GM19324 (cell line): ENCODE measurements around the gene ISOC2.
"Not testable (repeated sequence)": the region's sequence is repeated elsewhere in the genome, so short reads cannot be mapped to it uniquely, and the experiment has no call there.

Source experiments
- ATAC-seq: cut with Tn5 transposase; IDR thresholded peaks from one replicate; pipeline ENCODE4 v1.9.1; 2021; ENCODE audit warnings: mild to moderate bottlenecking, moderate library complexity; ENCODE audit not compliant: unreplicated experiment, low FRiP score

The ISOC2 gene

DNA sequence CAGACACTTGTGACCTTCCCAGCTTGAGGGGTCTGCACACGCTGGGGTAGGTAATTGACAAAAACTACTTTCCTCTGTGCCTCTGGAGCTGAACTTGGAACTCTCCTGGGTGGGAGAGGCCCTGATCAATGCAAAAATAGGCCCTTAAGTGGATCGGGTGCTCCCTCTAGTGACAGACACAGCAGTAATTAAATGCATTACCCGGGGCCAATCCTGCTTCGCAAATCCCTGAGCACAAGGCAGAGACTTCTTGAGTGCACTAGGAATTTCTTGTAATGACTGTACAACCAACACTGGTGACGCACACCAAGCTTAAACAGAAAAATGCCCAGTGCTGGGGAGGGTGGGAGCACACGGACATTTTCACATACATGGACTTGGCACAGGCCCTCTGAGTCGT, 43.3 kb downstream of the ISOC2 start:
- ATAC-seq = no peak

DNA sequence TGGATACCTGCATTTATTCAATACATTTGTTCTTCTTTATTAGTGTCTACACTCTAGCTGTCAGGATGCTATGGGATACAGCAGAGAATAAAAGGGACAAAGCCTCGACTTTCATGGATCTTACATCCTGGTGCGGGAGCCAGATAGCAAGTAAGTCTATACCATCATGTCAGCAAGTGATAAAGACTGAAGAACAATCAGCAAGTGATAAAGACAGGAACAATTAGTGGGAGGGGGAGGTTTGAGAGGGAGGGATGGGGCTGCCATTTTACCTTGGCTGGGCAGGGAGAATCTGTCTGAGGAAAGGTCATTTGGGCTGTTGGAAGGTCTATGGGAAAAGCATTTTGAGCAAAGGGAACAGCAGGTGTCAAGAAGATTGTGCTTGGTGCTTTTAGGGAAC, 51.3 kb downstream of the ISOC2 start:
- no peak for ATAC-seq

DNA sequence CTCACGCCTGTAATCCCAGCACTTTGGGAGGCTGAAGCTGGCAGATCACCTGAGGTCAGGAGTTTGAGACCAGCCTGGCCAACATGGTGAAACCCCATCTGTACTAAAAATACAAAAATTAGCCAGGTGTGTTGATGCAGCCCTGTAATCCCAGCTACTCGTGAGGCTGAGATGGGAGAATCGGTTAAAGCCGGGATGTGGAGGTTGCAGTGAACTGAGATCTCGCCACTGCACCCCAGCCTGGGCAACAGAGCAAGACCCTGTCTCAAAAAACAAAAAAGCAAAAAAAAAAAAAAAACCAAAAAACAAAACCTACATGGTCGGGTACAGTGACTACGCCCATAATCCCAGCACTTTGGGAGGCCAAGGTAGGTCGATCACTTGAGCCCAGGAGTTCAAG, 52.3 kb downstream of the ISOC2 start:
- not testable (repeated sequence) for ATAC-seq

DNA sequence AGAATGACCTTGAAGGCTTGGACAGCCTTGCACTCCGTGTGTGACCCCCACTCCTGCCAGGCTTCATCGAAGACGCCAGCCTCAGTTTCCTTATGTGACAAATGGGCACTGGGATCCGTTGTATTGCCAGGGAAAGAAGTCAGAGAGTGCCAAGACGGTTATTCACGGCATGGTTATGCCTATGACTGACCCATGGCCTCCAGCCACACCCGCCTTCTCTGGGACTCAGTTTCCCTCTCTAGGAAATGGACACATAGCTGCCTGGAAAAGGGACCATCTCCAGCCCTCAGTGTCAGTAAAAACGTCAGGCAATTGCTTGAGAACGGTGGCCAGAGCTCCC, 52.9 kb downstream of the ISOC2 start:
- no peak for ATAC-seq

DNA sequence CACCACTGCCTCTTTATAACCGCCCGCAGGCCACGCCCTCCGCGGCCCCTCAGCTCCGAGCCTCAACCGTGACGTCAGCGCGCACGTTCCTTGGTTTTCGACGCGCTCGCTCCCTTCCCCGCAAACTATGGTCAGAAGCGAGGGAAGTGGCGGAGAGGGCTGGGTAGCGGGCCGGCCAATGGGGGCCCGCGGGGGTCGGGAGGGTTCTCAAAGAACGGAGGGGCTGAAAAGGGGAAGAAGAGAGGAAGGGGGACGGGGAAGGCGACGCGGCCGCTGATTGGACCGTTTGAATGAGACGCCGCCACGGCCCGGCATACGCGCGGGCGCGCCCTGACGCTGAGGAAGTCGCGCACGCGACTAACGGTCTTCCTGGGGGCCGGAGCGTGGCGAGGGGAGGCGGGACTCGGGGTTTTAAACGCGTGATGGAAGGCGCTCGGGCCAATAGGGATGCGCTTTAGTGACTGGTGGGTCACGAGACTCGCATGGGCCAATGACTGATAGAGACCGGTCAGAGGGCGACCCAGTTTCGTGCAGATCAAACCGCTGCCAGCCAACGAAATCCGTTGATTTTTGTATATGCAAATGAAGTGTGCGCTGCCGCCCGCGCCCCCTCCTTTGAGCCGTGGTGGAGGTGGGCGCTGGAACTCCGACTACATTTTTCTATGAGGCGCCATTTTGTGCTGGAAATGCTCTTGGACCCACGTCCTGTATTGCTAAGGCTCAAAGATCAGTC, 53.5 kb downstream of the ISOC2 start:
- ATAC-seq = peak; percentile 87

DNA sequence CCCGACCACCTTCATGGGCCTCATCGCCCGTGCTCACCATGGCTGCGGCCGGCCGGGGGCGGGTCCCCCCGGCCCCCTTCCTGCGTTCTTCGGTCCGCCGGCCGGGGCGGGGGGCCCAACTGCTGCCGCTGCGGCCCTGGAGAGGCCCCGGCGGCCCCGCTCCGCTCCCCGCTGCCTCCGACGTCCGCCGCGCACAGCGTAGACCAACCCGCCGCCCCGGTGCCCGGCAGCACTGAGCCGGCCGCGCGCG, 54.0 kb downstream of the ISOC2 start, which contains the start of gene UBE2S:
TSS of gene UBE2S (minus strand) at position 239 of the 250 bp plus-strand sequence. CDS start at position 40, 199 bp downstream.
- ATAC-seq = not testable (repeated sequence)

DNA sequence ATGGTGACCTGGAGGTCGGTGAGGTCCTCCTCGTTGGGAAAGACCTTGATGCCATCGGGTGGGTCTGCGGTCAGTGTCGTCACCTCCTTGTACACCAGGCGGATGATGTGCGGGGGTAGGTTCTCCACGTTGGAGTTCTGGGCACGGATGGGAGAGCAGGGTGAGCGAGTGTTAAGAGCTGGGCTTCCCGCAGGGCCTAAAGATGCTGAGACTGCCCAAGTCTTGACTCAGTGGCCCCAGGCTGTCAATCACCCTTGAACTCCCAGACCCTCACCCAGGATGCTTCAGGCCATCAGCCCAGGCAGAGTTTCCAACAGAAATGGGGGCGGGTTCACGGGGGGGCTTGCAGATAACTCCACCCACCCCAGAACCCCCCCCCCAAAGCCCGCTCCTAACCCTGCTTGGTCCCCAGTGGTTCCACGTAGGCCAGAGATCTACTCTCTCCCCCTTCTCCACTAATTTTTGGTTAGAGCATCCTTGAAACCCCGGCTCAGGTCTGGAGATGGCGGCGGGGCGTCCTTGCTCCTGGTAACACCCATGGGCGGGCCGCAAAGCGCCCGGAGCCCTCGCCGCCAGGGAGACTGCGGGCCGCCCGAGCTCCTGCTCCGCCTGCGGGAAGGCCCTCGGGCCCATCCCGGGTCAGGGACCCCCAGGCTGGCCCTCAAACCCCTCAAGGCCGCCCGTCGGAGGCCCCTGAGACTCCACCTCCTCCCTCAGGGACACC, 54.5 kb downstream of the ISOC2 start:
- no peak for ATAC-seq

DNA sequence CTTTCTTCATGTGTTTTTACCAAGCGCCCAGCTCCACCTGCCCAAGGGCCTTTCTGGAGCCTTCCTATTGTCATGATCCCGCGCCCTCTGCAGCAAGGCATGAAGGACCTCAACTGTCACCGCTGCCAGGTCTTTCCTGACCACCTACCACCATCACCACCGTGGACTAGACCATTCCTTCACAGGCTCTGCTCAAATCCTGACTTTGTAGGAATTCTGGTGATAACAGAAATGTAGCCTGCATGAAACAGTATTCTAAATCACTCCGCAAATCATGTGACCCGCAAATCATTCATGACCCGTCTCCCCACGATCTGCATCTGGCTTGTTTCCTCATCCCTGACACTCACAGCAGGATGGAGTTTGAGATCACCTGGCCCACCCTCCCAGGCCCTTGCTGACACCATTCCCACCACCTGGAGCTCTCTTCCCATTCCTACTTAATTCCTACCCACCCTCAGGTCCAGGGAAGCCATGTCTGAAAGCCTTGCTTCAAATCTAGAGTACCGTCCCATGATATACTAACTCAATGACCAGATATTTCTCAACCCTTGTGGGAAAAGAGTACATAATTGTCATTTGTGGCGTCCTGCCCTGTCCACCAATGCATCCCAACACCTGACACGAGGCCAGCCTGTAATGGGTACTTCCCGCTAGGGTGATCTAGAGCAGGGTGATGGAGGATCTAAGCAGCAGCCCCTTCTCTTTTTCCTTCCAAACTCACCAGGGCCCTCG, 55.2 kb downstream of the ISOC2 start:
- no peak for ATAC-seq

DNA sequence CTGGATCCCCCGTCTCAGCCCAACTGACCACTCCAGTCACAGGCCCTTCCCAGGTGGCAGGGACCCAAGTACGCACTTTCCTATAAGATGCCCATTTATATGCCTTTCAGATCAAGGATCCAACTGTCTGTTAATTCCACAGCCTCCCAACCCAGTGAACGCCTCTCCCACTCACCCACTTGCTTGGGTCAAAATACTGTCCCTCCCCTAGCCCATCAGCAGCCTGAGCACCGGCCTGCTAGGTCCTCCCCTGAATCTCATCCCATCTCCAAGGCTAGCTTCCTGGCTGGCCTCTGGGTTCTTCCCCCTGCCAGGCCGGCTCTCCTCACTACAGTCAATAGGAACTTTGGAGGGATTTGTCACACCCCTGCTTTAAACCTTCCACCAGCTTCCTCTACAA, 55.8 kb downstream of the ISOC2 start:
- ATAC-seq = no peak
